Skeletal muscle tissue (tissue), 4 donors: ENCODE data around the gene FAM184A. TPM values are rescaled to one million over a fixed set of nuclear protein-coding genes. Genes with fewer than 3 reads are reported as not detected.

ENCODE experiments used
- H3K27ac ChIP-seq: one replicate; pipeline ENCODE4 v1.7.0; 2013; ENCODE audit warnings: mild to moderate bottlenecking, low read depth, low read length, inconsistent platforms
- H3K27me3 ChIP-seq, 3 donors: one replicate each; pipeline ENCODE4 v1.7.0; 2013; ENCODE audit warnings: low read length in 3 of 3; ENCODE audit not compliant: control insufficient read depth in 3 of 3, insufficient read depth in 3 of 3
- H3K36me3 ChIP-seq, 3 donors: one replicate each; pipeline ENCODE4 v1.7.0; 2013; ENCODE audit warnings: low read length in 3 of 3; ENCODE audit not compliant: control insufficient read depth in 3 of 3, insufficient read depth in 3 of 3
- H3K4me1 ChIP-seq, 3 donors: one replicate each; pipeline ENCODE4 v1.7.0; 2013; ENCODE audit warnings: low read length in 3 of 3, mild to moderate bottlenecking in 3 of 3; ENCODE audit not compliant: control insufficient read depth in 3 of 3, insufficient read depth in 3 of 3
- H3K4me3 ChIP-seq, 3 donors: one replicate each; pipeline ENCODE4 v1.7.0; 2013; ENCODE audit warnings: low read length in 3 of 3
- H3K9ac ChIP-seq, 3 donors: one replicate each; pipeline ENCODE4 v1.7.0; 2013; ENCODE audit warnings: low read length in 3 of 3, mild to moderate bottlenecking in 3 of 3, moderate library complexity in 2 of 3, low read depth in 1 of 3
- H3K9me3 ChIP-seq, 3 donors: one replicate each; pipeline ENCODE4 v1.7.0; 2013; ENCODE audit warnings: low read length in 3 of 3; ENCODE audit not compliant: control insufficient read depth in 3 of 3
- total RNA-seq: library from RNA; depleted of rRNA; stranded (reverse); fragments of >200 nt; gene quantifications from one replicate; pipeline ENCODE4 v1.2.3, GENCODE V29; 2014
- donor health status: Osteomylitis.

Gene FAM184A
- total RNA-seq, 1 donor from 2014 or later: 10.4 TPM

GRCh38 chr6:118974790-118975189, 103.7 kb downstream of the FAM184A start:
- no peaks in the 10 kb centered on the region for H3K9me3 ChIP-seq
- H3K27ac ChIP-seq: no peak overlapping the region
- H3K4me1 ChIP-seq: no peaks in the 10 kb centered on the region
- H3K9ac ChIP-seq: no peak overlapping the region
- H3K27me3 ChIP-seq: no peaks in the 10 kb centered on the region
- no peaks in the 10 kb centered on the region for H3K36me3 ChIP-seq
- H3K4me3 ChIP-seq: no peak overlapping the region

- Histone ChIP-seq H3K27ac (no peak overlapping the region), H3K27me3 (no peaks in the 10 kb centered on the region), H3K9me3 (no peaks in the 10 kb centered on the region)
Measured at GRCh38 chr6:118971682-118972081, 106.8 kb downstream of the FAM184A start.

GRCh38 chr6:118970866-118971265, 107.6 kb downstream of the FAM184A start:
- H3K4me3 ChIP-seq: no peak overlapping the region
- H3K27ac ChIP-seq: no peak overlapping the region
- H3K9me3 ChIP-seq: no peaks in the 10 kb centered on the region
- no peaks in the 10 kb centered on the region for H3K4me1 ChIP-seq
- no peak overlapping the region for H3K9ac ChIP-seq
- H3K27me3 ChIP-seq: no peaks in the 10 kb centered on the region
- no peaks in the 10 kb centered on the region for H3K36me3 ChIP-seq

More at GRCh38 chr6:118971682-118972081, 106.8 kb downstream of the FAM184A start:
- Histone ChIP-seq H3K36me3 (no peaks in the 10 kb centered on the region), H3K4me3 (no peak overlapping the region), H3K9ac (no peak overlapping the region), H3K4me1 (no peaks in the 10 kb centered on the region)

GRCh38 chr6:118968416-118968815, 110.0 kb downstream of the FAM184A start:
- Histone ChIP-seq H3K9me3 (no peaks in the 10 kb centered on the region), H3K4me3 (no peak overlapping the region), H3K27me3 (no peaks in the 10 kb centered on the region), H3K9ac (no peak overlapping the region), H3K36me3 (no peaks in the 10 kb centered on the region), H3K4me1 (no peaks in the 10 kb centered on the region), H3K27ac (no peak overlapping the region)

GRCh38 chr6:118967239-118967638, 111.2 kb downstream of the FAM184A start:
- no peaks in the 10 kb centered on the region for H3K36me3 ChIP-seq
- H3K9ac ChIP-seq: no peak overlapping the region
- H3K27me3 ChIP-seq: no peaks in the 10 kb centered on the region
- H3K27ac ChIP-seq: no peak overlapping the region
- H3K4me1 ChIP-seq: no peaks in the 10 kb centered on the region
- no peak overlapping the region for H3K4me3 ChIP-seq
- no peaks in the 10 kb centered on the region for H3K9me3 ChIP-seq

- H3K4me3 ChIP-seq: no peak overlapping the region
- no peak overlapping the region for H3K27ac ChIP-seq
- no peaks in the 10 kb centered on the region for H3K9me3 ChIP-seq
- H3K4me1 ChIP-seq: no peaks in the 10 kb centered on the region
- H3K36me3 ChIP-seq: no peaks in the 10 kb centered on the region
- no peak overlapping the region for H3K9ac ChIP-seq
- no peaks in the 10 kb centered on the region for H3K27me3 ChIP-seq
Measured at GRCh38 chr6:118965843-118966370, 112.6 kb downstream of the FAM184A start.

- Histone ChIP-seq H3K4me3 (no peak overlapping the region), H3K27ac (no peak overlapping the region), H3K27me3 (no peaks in the 10 kb centered on the region), H3K9ac (no peak overlapping the region), H3K9me3 (no peaks in the 10 kb centered on the region), H3K36me3 (no peaks in the 10 kb centered on the region), H3K4me1 (no peaks in the 10 kb centered on the region)
Measured at GRCh38 chr6:118965371-118965770, 113.1 kb downstream of the FAM184A start.

GRCh38 chr6:118963003-118963402, 115.5 kb downstream of the FAM184A start:
- Histone ChIP-seq H3K4me1 (no peaks in the 10 kb centered on the region), H3K4me3 (no peak overlapping the region), H3K27me3 (no peaks in the 10 kb centered on the region), H3K36me3 (no peaks in the 10 kb centered on the region), H3K27ac (no peak overlapping the region), H3K9ac (no peak overlapping the region), H3K9me3 (no peaks in the 10 kb centered on the region)

- Histone ChIP-seq H3K36me3 (no peaks in the 10 kb centered on the region), H3K9ac (no peak overlapping the region), H3K4me1 (no peaks in the 10 kb centered on the region), H3K9me3 (no peaks in the 10 kb centered on the region), H3K4me3 (no peak overlapping the region), H3K27ac (no peak overlapping the region), H3K27me3 (no peaks in the 10 kb centered on the region)
Measured at GRCh38 chr6:118959903-118960302, 118.6 kb downstream of the FAM184A start.

GRCh38 chr6:118953391-118953790, 125.1 kb downstream of the FAM184A start:
- no peaks in the 10 kb centered on the region for H3K36me3 ChIP-seq
- no peaks in the 10 kb centered on the region for H3K4me1 ChIP-seq
- no peak overlapping the region for H3K27ac ChIP-seq
- no peak overlapping the region for H3K9ac ChIP-seq
- no peaks in the 10 kb centered on the region for H3K27me3 ChIP-seq
- H3K4me3 ChIP-seq: no peak overlapping the region
- H3K9me3 ChIP-seq: no peaks in the 10 kb centered on the region

- Histone ChIP-seq H3K36me3 (no peaks in the 10 kb centered on the region), H3K4me1 (no peaks in the 10 kb centered on the region), H3K27me3 (no peaks in the 10 kb centered on the region), H3K27ac (no peak overlapping the region), H3K9me3 (no peaks in the 10 kb centered on the region), H3K4me3 (no peak overlapping the region), H3K9ac (no peak overlapping the region)
Measured at GRCh38 chr6:118952683-118953082, 125.8 kb downstream of the FAM184A start.
